ENCODE results near the gene DNAJC1.
"Not testable (repeated sequence)": the region's sequence is repeated elsewhere in the genome, so short reads cannot be mapped to it uniquely, and the experiment has no call there.

DNAJC1 gene

DNA sequence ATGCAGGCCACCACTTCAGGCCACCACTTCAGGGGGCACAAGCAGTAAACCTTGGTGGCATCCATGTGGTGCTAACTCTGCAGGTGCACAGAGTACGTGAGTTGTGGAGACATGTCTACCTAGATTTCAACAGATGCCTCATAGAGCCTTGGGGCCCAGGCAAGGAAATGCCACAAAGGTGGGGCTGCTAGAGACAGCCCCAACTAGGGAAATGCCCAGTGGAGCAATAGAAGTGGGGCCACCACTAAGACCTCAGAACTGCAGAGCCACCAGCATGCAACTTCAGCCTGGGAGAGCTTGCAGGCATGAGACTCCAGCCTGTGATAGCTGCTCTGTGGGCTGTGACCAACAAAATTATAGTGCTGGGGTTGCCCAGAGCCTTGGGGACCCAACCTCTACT, 107.6 kb downstream of the DNAJC1 start:
- no peak overlapping the region for H3K27ac ChIP-seq
- TF ChIP-seq ZFX (IDR thresholded peaks at IDR 0.05; ENCODE audit: borderline replicate concordance): no peak

DNA sequence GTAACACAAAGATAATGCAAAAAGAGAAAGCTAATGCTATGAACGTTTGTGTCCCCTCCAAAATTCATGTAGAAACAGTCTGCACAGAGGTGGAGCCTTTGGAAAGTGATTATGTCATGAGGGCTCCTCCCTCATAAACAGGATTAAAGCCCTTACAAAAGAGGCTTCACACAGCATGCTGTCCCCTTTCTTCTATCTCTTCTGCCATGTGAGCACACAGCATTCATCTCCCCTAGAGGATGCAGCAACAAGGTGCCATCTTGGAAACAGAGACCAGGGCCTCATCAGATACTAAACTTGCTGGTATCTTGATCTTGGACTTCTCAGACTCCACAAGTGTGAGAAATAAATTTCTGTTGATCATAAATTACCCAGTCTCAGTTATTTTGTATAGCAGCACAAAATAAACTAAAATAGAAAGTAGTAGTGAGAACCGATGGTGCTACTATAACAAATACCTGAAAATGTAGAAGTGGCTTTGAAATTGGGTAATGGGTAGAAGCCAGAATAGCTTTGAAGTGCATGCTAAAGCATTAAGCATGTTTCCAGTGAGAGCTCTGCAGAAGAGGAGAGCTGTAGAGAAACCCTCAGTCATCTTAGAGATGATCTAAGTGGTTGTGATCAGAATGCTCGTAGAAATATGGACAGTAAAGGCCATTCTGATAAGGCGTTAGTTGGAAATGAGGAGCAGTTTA, 108.7 kb downstream of the DNAJC1 start:
- H3K27ac ChIP-seq: no peak overlapping the region
- TF ChIP-seq, protein P1, sequence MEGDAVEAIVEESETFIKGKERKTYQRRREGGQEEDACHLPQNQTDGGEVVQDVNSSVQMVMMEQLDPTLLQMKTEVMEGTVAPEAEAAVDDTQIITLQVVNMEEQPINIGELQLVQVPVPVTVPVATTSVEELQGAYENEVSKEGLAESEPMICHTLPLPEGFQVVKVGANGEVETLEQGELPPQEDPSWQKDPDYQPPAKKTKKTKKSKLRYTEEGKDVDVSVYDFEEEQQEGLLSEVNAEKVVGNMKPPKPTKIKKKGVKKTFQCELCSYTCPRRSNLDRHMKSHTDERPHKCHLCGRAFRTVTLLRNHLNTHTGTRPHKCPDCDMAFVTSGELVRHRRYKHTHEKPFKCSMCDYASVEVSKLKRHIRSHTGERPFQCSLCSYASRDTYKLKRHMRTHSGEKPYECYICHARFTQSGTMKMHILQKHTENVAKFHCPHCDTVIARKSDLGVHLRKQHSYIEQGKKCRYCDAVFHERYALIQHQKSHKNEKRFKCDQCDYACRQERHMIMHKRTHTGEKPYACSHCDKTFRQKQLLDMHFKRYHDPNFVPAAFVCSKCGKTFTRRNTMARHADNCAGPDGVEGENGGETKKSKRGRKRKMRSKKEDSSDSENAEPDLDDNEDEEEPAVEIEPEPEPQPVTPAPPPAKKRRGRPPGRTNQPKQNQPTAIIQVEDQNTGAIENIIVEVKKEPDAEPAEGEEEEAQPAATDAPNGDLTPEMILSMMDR (IDR thresholded peaks at IDR 0.05): no peak
- TF ChIP-seq ZFX (IDR thresholded peaks at IDR 0.05; ENCODE audit: borderline replicate concordance): no peak

GRCh38 chr10:21891439-21891838, 112.1 kb downstream of the DNAJC1 start:
- H3K27ac ChIP-seq: no peak overlapping the region
- TF ChIP-seq, protein P1 (IDR thresholded peaks at IDR 0.05): no peak
- TF ChIP-seq ZFX (IDR thresholded peaks at IDR 0.05; ENCODE audit: borderline replicate concordance): no peak

DNA sequence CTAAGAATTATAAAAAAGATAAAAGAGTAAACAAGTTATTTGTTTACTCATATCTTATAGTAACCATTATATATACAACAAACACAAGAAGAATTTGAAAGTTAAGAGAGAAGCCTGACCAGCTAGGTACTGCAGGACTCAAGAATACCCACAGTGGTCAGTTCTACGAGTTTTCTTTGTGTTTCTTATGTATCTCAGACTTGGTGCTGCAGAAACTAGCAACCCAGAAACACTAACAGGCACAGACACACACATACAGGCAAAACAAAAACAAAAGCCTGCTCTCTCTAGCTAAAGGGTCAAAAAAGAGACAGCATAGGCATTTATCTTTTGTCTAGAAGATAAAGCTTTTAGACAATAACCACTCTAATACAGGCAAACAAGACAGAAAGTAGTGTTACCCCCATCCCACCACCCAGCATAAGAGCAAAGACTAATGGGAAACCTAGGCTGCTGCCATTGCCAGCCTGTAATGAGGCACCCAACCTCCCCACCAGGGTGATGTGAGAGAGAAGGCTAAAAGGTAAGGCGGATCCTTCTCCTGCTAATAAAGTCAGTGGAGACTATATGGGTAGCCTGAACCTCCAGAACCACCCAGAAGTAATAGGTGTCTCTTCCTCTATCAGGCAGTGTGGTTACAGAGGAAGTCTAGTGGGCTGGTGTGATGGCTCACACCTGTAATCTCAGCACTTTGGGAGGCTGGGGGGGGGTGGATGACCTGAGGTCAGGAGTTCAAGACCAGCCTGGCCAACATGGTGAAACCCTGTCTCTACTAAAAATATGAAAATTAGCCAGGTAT, 113.9 kb downstream of the DNAJC1 start:
- no peak overlapping the region for H3K27ac ChIP-seq
- TF ChIP-seq, protein P1 (IDR thresholded peaks at IDR 0.05): no peak

DNA sequence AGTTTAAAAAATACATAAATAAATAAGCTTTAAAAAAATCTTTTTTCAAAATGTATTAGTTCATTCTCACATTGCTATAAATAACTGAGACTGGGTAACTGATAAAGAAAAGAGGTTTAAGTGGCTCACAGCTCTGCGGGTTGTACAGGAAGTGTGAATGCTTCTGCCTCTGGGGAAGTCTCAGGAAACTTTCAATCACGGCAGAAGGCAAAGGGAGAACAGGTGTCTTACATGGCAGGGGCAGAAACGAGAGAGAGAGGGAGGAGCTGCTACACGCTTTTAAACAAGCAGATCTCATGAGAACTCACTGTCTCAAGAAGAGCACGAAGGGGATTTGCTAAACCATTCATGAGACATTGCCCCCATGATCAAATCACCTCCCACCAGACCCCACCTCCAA, 114.6 kb downstream of the DNAJC1 start:
- H3K27ac ChIP-seq: no peak overlapping the region
- TF ChIP-seq, protein P1 (IDR thresholded peaks at IDR 0.05): no peak

DNA sequence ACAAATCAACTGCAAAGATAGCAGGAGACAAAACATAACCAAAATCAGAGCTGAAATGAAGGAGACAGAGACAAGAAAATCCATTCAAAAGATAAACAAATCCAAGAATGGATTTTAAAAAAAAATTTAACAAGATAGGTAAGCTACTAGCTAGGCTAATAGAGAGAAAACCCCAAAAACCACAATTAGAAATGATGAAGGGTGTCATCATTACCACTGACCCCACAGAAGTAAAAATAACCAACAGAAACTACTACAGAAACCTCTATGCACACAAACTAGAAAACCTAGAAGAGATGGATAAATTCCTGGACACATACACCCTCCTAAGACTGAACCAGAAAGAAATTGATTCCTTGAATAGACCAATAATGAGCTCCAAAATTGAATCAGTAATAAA, 117.6 kb downstream of the DNAJC1 start:
- H3K27ac ChIP-seq: no peak overlapping the region
- no peak for TF ChIP-seq ZFX (IDR thresholded peaks at IDR 0.05; ENCODE audit: borderline replicate concordance)

DNA sequence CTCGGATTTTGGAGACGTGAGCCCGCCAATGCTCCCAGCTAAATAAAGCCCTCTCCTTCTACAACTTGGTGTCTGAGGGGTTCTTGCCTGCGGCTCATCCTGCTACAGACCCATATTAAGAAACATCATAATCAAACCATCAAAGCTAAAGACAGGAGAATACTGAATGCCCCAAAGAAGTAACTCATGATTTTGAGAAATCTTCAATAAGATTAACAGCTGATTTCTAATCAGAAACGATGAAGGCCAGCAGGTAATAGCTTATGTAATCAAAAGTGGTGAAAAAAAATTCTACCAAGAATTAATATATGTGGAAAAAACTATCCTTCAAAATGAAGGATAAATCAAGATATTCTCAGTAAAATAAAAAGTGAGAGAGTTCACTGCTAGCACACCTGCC, 130.3 kb downstream of the DNAJC1 start:
- TF ChIP-seq, protein P1 (IDR thresholded peaks at IDR 0.05): no peak
- no peak for TF ChIP-seq ZFX (IDR thresholded peaks at IDR 0.05; ENCODE audit: borderline replicate concordance)
- no peak overlapping the region for H3K27ac ChIP-seq

DNA sequence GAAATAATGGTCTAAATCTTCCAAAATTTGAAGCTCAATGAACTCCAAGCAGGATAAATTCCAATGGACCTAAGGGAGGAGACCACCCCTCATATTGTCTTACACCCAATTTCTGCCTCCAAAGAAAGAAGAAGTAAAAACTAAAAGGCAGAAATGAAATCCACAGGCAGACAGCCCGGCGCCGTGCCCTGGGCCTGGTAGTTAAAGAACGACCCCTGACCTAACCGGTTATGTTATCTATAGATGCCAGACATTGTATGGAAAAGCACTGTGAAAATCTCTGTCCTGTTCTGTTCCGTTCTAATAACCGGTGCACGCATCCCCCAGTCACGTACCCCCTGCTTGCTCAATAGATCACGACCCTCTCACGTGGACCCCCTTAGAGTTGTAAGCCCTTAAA, 130.8 kb downstream of the DNAJC1 start:
- H3K27ac ChIP-seq: not testable (repeated sequence)

DNA sequence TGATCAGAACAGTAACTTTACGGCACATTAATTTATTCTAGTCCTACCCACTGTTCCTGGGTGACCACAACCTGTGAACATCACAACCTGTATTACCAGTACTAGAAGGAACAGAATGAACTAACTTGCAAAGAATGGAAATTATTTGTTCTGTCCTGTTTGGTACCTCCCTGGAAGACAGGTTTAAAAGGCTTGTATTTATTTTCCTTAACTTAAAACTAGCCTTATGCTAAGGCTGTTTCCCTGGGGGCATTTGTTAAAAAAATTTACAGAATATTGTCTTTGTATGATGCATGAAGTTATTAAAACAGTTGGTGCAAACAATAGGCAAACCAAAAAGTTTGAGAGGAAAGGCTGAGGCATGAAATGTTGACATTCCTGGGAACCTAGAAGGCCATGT, 132.7 kb downstream of the DNAJC1 start:
- TF ChIP-seq, protein P1 (IDR thresholded peaks at IDR 0.05): no peak
- no peak for TF ChIP-seq ZFX (IDR thresholded peaks at IDR 0.05; ENCODE audit: borderline replicate concordance)
- no peak overlapping the region for H3K27ac ChIP-seq

DNA sequence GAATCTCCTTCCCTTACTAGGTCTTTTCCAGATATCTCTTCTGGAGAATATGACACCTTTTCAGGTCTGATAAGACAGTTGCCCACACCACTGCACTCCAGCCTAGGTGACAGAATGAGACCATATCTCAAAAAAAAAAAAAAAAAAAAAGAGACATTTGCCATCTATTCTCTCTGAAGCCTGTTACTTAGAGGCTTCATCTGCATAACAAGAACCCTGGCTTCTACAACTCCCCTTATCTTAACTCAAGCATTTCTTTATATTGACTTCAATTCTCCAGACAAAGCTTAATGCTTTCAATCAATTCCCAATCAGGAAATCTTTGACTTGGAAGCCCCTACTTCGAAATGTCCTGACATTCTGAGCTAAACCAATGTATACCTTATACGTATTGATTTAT, 134.4 kb downstream of the DNAJC1 start:
- not testable (repeated sequence) for H3K27ac ChIP-seq

All from 22Rv1 (cell line).